GM10266 (cell line): Measurements from ENCODE around the gene GLIS1.

Experiments used
- DNase-seq: peaks from one replicate; pipeline ENCODE4 v3.0.0; 2012; ENCODE audit errors: extremely low spot score
- CTCF ChIP-seq: IDR thresholded peaks from 2 replicates; pipeline ENCODE4 v1.5.1; 2012; ENCODE audit warnings: mild to moderate bottlenecking, low read depth; ENCODE audit not compliant: control insufficient read depth, insufficient read depth; ENCODE audit errors: missing control alignments

Gene GLIS1

GRCh38 chr1:53506355-53507050 is 232.5 kb downstream of the GLIS1 start:
- no peak for TF ChIP-seq CTCF
- no peak for DNase-seq

- DNase-seq: no peak
- TF ChIP-seq CTCF: no peak
Measured at GRCh38 chr1:53505891-53506290, 233.1 kb downstream of the GLIS1 start.

GRCh38 chr1:53505401-53505800 is 233.6 kb downstream of the GLIS1 start:
- no peak for TF ChIP-seq CTCF
- DNase-seq: no peak

- no peak for DNase-seq
- TF ChIP-seq CTCF: no peak
Measured at GRCh38 chr1:53504901-53505300, 234.1 kb downstream of the GLIS1 start.

- DNase-seq: no peak
- TF ChIP-seq CTCF: no peak
Measured at GRCh38 chr1:53503433-53504217, 235.3 kb downstream of the GLIS1 start.

- TF ChIP-seq CTCF: no peak
- DNase-seq: no peak
Measured at GRCh38 chr1:53502641-53503432, 236.1 kb downstream of the GLIS1 start.
